H1 (cell line): ENCODE measurements around the gene RNF126. TPM values are rescaled to one million over a fixed set of nuclear protein-coding genes. Genes with fewer than 3 reads are reported as not detected.

ENCODE experiments used
- GTF2F1 ChIP-seq: IDR thresholded peaks from 2 replicates; pipeline ENCODE4 v1.6.1; 2012; ENCODE audit warnings: low read depth, low read length, improper control_type of control experiment, borderline replicate concordance
- USF2 ChIP-seq: IDR thresholded peaks from 2 replicates; pipeline ENCODE4 v1.6.1; 2011; ENCODE audit warnings: low read length, improper control_type of control experiment
- polyA plus RNA-seq, 7 experiments: library from polyadenylated mRNA; depleted of rRNA in 3 of 7; stranded (reverse) in 5 of 7; unstranded in 2 of 7; fragments of >200 nt in 5 of 7; fragments of 200-250 nt in 2 of 7; gene quantifications; 1 replicate in 5 of 7; 2 replicates in 1 of 7; 4 replicates in 1 of 7; pipeline versions ENCODE4 v1.2.1 to v1.2.3, GENCODE V29; 2011 to 2013; ENCODE audit warnings: missing spikeins in 2 of 7, mixed read lengths in 2 of 7
- total RNA-seq: library from RNA; stranded (reverse); fragmentation: NEBNext Ultra II Directional; extraction: Animal tissue kit (Norgen Biotek cat#: 25700); gene quantifications from 2 replicates; pipeline ENCODE4 v1.2.1, GENCODE V29; 2021

Gene RNF126
- total and polyA plus RNA-seq, 2 of the 8 experiments (the other 6 are each of a cell fraction or from before 2014, with no cell fraction given) = 21.8 to 68.0 TPM

- TF ChIP-seq GTF2F1 (no peak), USF2 (no peak)
- TF ChIP-seq, all 59 proteins: peak for 0
Measured at GRCh38 chr19:624433-625109, 38.4 kb downstream of the RNF126 start (continued).
